Glutamatergic neuron (in vitro differentiated cells): ENCODE data around the gene ZNF277. TPM values are rescaled to one million over a fixed set of nuclear protein-coding genes. Genes with fewer than 3 reads are reported as not detected.
"Not testable (repeated sequence)": the region's sequence is repeated elsewhere in the genome, so short reads cannot be mapped to it uniquely, and the experiment has no call there.

Experiments used
- DNase-seq: peaks from one replicate; pipeline ENCODE4 v3.0.0; 2022
- H3K27ac Mint-ChIP-seq: one replicate; pipeline ENCODE4 v1.8.0; 2020; ENCODE audit warnings: mild to moderate bottlenecking, mixed read lengths, inconsistent platforms; ENCODE audit not compliant: unreplicated experiment
- H3K27me3 Mint-ChIP-seq: one replicate; pipeline ENCODE4 v1.8.0; 2020; ENCODE audit warnings: mild to moderate bottlenecking, moderate library complexity, mixed read lengths, inconsistent platforms; ENCODE audit not compliant: unreplicated experiment
- H3K36me3 Mint-ChIP-seq: one replicate; pipeline ENCODE4 v1.8.0; 2020; ENCODE audit warnings: mild to moderate bottlenecking, mixed read lengths, inconsistent platforms; ENCODE audit not compliant: unreplicated experiment
- H3K4me1 Mint-ChIP-seq: one replicate; pipeline ENCODE4 v1.8.0; 2020; ENCODE audit warnings: mild to moderate bottlenecking, low read depth, mixed read lengths, inconsistent platforms; ENCODE audit not compliant: unreplicated experiment
- H3K4me3 Mint-ChIP-seq: one replicate; pipeline ENCODE4 v1.8.0; 2020; ENCODE audit warnings: mild to moderate bottlenecking, mixed read lengths, inconsistent platforms; ENCODE audit not compliant: unreplicated experiment
- H3K9me3 Mint-ChIP-seq: one replicate; pipeline ENCODE4 v1.8.0; 2020; ENCODE audit warnings: mild to moderate bottlenecking, moderate library complexity, mixed read lengths, inconsistent platforms; ENCODE audit not compliant: unreplicated experiment
- total RNA-seq: library from RNA; stranded (reverse); fragmentation: NEBNext Ultra II Directional; extraction: Animal tissue kit (Norgen Biotek cat#: 25700); gene quantifications from one replicate; pipeline ENCODE4 v1.2.1, GENCODE V29; 2021; ENCODE audit not compliant: unreplicated experiment
- TF ChIP-seq, protein P1 (sequence below): fragments of 200-600 bp; sonication (generic); IDR thresholded peaks from one replicate; pipeline ENCODE4 v1.5.0; 2021; ENCODE audit not compliant: partially characterized antibody, unreplicated experiment

Gene ZNF277
- total RNA-seq, 1 donor from 2014 or later = 27.0 TPM

DNA sequence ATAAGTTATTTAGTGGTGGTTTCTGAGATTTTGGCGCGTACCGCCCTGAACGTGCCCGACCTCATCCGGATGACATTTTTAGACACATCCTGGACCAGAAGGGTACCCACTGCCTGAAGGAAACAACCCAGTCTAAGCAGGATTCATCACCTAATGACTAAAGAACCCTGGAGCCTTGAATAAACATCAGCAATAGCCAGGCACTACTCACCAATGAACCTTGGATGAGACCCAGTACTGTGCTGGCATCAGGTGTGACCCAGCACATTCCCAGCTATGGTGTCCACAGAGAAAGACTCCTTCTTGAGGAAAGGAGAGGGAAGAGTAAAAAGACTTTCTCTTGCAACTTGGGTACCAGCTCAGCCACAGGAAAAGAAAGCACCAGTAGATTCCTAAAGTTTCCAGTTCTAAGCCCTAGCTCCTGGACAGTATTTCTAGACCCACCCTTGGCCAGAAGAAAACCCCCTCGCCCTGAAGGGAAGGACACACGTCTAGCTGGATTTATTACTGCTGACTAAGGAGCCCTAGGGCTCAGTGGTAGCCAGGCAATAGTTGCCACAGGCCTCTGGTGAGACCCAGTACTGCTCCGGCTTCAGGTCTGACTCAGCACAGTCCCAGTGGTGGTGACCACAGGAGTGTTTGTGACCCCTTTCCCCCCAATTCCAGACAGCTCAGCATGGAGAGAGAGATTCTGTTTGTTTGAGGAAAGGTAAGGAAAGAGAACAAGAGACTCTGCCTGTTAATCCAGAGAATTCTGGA, 32.5 kb downstream of the ZNF277 start:
- H3K27ac Mint-ChIP-seq = no peak overlapping the region
- no peaks in the 10 kb centered on the region for H3K9me3 Mint-ChIP-seq
- no peak for DNase-seq
- TF ChIP-seq, protein P1, sequence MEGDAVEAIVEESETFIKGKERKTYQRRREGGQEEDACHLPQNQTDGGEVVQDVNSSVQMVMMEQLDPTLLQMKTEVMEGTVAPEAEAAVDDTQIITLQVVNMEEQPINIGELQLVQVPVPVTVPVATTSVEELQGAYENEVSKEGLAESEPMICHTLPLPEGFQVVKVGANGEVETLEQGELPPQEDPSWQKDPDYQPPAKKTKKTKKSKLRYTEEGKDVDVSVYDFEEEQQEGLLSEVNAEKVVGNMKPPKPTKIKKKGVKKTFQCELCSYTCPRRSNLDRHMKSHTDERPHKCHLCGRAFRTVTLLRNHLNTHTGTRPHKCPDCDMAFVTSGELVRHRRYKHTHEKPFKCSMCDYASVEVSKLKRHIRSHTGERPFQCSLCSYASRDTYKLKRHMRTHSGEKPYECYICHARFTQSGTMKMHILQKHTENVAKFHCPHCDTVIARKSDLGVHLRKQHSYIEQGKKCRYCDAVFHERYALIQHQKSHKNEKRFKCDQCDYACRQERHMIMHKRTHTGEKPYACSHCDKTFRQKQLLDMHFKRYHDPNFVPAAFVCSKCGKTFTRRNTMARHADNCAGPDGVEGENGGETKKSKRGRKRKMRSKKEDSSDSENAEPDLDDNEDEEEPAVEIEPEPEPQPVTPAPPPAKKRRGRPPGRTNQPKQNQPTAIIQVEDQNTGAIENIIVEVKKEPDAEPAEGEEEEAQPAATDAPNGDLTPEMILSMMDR = no peak
- no peaks in the 10 kb centered on the region for H3K36me3 Mint-ChIP-seq
- no peaks in the 10 kb centered on the region for H3K4me1 Mint-ChIP-seq
- no peaks in the 10 kb centered on the region for H3K27me3 Mint-ChIP-seq
- H3K4me3 Mint-ChIP-seq = no peak overlapping the region

DNA sequence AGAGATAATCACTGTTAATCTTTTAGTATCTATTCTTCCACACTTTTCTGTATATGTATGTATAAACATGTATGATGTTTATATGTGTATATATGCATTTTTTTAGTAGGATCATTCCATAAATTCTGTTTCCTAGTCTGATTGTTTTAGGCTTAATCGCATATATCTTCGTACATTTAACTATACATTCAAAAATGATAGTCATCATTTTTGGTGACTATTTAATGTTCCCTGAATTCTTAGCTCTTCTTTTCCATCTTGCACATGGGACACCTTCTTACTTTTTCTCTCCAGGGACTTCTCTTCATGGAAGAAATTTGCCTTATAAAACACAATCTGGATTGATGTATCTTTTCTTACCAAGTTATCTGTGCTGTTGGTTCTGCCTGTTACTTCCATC, 42.1 kb downstream of the ZNF277 start:
- Mint-ChIP-seq H3K36me3 (peaks cover 6% of the 10 kb centered on the region), H3K4me3 (no peak overlapping the region), H3K27ac (no peak overlapping the region), H3K9me3 (no peaks in the 10 kb centered on the region), H3K4me1 (no peaks in the 10 kb centered on the region), H3K27me3 (peaks cover 2% of the 10 kb centered on the region)
- TF ChIP-seq, protein P1 = no peak
- DNase-seq = no peak

DNA sequence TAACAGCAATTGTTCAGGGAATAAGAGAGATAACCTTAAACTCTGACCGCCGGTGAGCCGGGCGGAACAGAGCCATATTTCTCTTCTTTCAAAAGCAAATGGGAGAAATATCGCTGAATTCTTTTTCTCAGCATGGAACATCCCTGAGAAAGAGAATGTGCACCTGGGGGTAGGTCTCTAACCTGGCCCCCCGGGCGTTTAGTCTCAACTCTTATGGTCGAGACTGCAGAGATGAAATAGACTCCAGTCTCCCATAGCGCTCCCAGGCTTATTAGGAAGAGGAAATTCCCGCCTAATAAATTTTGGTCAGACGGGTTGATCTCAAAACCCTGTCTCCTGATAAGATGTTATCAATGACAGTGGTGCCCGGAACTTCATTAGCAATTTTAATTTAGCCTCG, 43.5 kb downstream of the ZNF277 start:
- H3K27me3 Mint-ChIP-seq, H3K4me3 Mint-ChIP-seq, DNase-seq, H3K4me1 Mint-ChIP-seq, H3K9me3 Mint-ChIP-seq, H3K36me3 Mint-ChIP-seq, H3K27ac Mint-ChIP-seq: not testable (repeated sequence)

DNA sequence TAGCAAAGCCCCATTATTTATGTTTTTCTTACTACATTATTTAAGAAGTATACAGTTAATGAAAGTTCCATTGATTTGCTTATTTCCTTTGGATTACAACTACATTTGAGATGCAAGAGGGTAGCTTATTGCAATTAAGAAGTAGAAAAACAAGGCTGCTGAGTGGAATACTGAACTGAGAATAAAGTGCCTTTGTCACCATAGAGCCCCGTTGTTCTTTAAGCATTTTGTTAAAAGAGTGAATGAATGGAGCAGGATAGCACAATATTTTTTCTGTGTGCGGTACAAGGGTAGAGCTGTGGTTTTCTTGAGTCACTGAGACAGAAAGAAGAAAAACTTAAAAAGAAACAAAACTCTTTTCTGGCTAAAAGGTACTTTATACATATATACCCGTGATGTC, 45.6 kb downstream of the ZNF277 start:
- Mint-ChIP-seq H3K27ac (no peak overlapping the region), H3K9me3 (no peaks in the 10 kb centered on the region), H3K36me3 (peaks cover 6% of the 10 kb centered on the region), H3K4me3 (no peak overlapping the region), H3K27me3 (peaks cover 2% of the 10 kb centered on the region), H3K4me1 (peaks cover 2% of the 10 kb centered on the region)
- TF ChIP-seq, protein P1 = no peak
- DNase-seq = no peak

DNA sequence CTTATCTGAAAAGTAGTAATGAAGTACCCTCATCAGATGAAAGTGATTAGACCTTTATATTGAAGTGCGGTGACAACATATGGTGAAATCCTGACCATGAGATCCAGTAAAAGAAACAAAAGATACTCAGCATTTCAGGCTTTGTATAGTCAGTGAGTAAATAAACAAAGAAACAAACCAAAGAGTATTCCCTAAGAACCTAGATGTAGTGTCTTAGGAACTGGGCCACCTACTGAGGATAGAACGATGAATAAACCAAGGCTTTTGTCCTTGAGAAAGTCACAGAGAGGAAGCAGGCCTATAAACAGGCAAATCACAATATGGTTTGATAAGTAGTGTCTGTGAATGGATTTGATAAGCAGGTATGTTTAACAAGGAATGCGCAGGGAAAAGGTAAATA, 46.2 kb downstream of the ZNF277 start:
- TF ChIP-seq, protein P1 = no peak
- peaks cover 2% of the 10 kb centered on the region for H3K27me3 Mint-ChIP-seq

More for the DNA sequence above, 46.2 kb downstream of the ZNF277 start:
- Mint-ChIP-seq H3K4me3 (no peak overlapping the region), H3K36me3 (peaks cover 6% of the 10 kb centered on the region), H3K27ac (no peak overlapping the region), H3K4me1 (peaks cover 2% of the 10 kb centered on the region), H3K9me3 (no peaks in the 10 kb centered on the region)
- DNase-seq = no peak
